Right atrium auricular region (tissue), 2 donors: ENCODE data around the gene FCRL4. TPM values are rescaled to one million over a fixed set of nuclear protein-coding genes. Genes with fewer than 3 reads are reported as not detected.
A peak's percentile ranks its signal among the peaks of the same experiment; 100 is the strongest.

ENCODE experiments used
- DNase-seq: peaks from one replicate; pipeline ENCODE4 v3.0.0-alpha.2; 2019; ENCODE audit warnings: low spot score
- H3K27ac ChIP-seq, 2 donors: fragments of 200-600 bp; sonication (generic); 1 replicate in 1 of 2; 2 replicates in 1 of 2; pipeline ENCODE4 v1.5.1; 2016 to 2019
- H3K27me3 ChIP-seq, 2 donors: fragments of 200-600 bp; sonication (generic); one replicate each; pipeline versions ENCODE4 v1.5.1 to v1.6.0; 2017 to 2019
- H3K36me3 ChIP-seq: fragments of 200-600 bp; sonication (generic); one replicate; pipeline ENCODE4 v1.5.1; 2016
- H3K4me1 ChIP-seq, 2 donors: fragments of 200-600 bp; sonication (generic); one replicate each; pipeline versions ENCODE4 v1.5.1 to v1.6.0; 2017 to 2019
- H3K4me3 ChIP-seq, 2 donors: fragments of 200-600 bp; sonication (generic); 1 replicate in 1 of 2; 2 replicates in 1 of 2; pipeline ENCODE4 v1.5.1; 2017 to 2019; ENCODE audit warnings: mild to moderate bottlenecking in 1 of 2, moderate library complexity in 1 of 2
- H3K9me3 ChIP-seq, 2 donors: fragments of 200-600 bp; sonication (generic); one replicate each; pipeline ENCODE4 v1.5.1; 2019
- total RNA-seq, 2 donors: library from RNA; depleted of rRNA; stranded (reverse); fragments of >200 nt; gene quantifications; one replicate each; pipeline ENCODE4 v1.1.0, GENCODE V29; 2016
- TF ChIP-seq, protein P1 (sequence below), 2 donors: fragments of 200-600 bp; sonication (generic); IDR thresholded peaks; one replicate each; pipeline ENCODE4 v1.5.1; 2019; ENCODE audit warnings: antibody characterized with exemption in 2 of 2

Gene FCRL4
- total RNA-seq, 2 donors from 2014 or later: not detected

DNA sequence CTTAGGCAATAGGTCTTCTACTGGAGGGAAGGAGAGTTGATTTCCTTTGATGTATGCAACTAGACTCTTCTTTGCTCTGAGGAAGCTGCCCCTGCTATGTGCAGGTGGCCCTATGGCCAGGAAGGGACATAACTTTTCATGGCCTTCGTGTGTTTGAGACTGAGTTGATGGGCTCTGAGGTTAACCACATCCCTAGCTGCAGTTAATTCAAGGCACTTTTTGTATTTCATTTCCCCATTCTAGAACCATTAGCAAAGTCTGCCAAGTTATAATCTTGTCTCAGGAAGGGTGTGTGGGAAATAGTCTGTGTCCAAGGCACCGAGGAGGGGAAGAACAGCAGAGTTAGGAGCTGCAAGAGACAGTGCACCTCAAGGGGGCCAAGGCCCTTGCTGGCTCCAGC, 2.5 kb downstream of the FCRL4 start:
- no peak for DNase-seq
- no peak overlapping the region for H3K27ac ChIP-seq
- H3K9me3 ChIP-seq: no peaks in the 10 kb centered on the region
- TF ChIP-seq, protein P1, sequence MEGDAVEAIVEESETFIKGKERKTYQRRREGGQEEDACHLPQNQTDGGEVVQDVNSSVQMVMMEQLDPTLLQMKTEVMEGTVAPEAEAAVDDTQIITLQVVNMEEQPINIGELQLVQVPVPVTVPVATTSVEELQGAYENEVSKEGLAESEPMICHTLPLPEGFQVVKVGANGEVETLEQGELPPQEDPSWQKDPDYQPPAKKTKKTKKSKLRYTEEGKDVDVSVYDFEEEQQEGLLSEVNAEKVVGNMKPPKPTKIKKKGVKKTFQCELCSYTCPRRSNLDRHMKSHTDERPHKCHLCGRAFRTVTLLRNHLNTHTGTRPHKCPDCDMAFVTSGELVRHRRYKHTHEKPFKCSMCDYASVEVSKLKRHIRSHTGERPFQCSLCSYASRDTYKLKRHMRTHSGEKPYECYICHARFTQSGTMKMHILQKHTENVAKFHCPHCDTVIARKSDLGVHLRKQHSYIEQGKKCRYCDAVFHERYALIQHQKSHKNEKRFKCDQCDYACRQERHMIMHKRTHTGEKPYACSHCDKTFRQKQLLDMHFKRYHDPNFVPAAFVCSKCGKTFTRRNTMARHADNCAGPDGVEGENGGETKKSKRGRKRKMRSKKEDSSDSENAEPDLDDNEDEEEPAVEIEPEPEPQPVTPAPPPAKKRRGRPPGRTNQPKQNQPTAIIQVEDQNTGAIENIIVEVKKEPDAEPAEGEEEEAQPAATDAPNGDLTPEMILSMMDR (IDR thresholded peaks at IDR 0.05): no peak
- no peaks in the 10 kb centered on the region for H3K4me1 ChIP-seq
- no peaks in the 10 kb centered on the region for H3K36me3 ChIP-seq
- no peak overlapping the region for H3K4me3 ChIP-seq
- no peaks in the 10 kb centered on the region for H3K27me3 ChIP-seq

DNA sequence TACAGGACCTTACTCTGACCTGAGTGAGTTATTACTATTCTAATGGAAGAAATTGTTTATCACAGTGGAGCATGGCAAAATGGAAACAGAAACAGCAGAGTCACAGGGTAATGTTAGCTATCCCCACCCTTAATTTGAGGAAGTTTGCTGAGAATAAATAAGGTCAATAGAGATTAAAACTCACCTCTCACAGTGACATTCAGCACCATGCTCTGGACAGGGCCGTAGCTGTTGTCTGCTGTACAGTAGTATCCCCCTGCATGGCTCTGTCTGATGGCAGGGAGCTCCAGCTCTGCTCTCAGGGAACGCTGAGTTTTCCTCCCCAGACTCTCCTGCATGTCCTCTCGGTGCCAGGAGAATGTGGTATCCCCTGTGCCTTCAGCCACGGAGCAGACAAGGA, 11.9 kb downstream of the FCRL4 start:
- H3K27me3 ChIP-seq: peaks cover 0 to 6% of the 10 kb centered on the region in 2 donors
- TF ChIP-seq, protein P1 (IDR thresholded peaks at IDR 0.05): no peak
- H3K4me1 ChIP-seq: no peaks in the 10 kb centered on the region
- DNase-seq: no peak
- H3K9me3 ChIP-seq: peaks cover 0 to 7% of the 10 kb centered on the region in 2 donors
- no peak overlapping the region for H3K27ac ChIP-seq
- H3K36me3 ChIP-seq: no peaks in the 10 kb centered on the region
- H3K4me3 ChIP-seq: no peak overlapping the region

DNA sequence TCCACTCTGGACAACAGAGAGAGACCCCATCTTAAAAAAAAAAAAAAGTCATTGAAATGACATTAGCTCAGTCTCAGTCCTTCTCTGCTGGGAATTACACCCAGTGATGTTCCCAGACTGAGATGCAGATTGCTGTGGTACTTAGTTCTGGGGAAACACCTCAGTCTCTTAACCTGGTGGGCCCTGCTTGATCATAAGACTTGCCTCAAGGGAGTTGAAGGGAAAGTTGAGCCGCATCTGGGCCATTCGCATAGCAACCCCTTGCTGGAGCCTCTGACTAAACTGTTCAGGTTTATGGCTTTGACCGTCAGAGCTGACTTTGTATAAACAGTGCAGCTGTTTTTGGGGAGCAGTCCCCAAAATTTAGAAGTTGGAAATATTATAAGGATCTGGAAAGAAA, 13.4 kb downstream of the FCRL4 start:
- no peak for DNase-seq
- H3K4me3 ChIP-seq: no peak overlapping the region
- H3K9me3 ChIP-seq: peaks cover 0 to 7% of the 10 kb centered on the region in 2 donors
- H3K27me3 ChIP-seq: peaks cover 0 to 6% of the 10 kb centered on the region in 2 donors
- TF ChIP-seq, protein P1 (IDR thresholded peaks at IDR 0.05): no peak
- no peak overlapping the region for H3K27ac ChIP-seq
- no peaks in the 10 kb centered on the region for H3K4me1 ChIP-seq
- H3K36me3 ChIP-seq: no peaks in the 10 kb centered on the region

DNA sequence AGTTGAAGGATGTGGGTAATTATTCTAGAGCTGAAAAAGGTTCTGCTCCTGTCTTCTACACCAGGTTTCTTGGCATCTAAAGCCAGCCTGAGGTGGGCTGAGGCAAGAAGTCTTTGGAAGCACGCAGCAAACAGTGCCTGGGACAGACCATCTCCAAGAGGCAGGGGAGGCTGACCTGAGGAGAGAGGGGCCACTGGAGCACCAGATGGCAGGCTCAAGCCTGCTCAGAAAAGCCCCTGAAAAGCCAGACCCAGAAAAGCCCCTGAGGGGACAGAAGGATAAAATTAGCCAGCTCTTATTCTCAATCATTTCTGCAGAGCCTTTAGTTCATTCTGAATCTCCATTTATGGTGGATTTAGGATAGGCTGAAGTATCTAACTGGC, 17.1 kb downstream of the FCRL4 start:
- no peaks in the 10 kb centered on the region for H3K36me3 ChIP-seq
- H3K4me3 ChIP-seq: no peak overlapping the region
- H3K9me3 ChIP-seq: peaks cover 0 to 7% of the 10 kb centered on the region in 2 donors
- H3K27ac ChIP-seq: no peak overlapping the region
- no peak for DNase-seq
- TF ChIP-seq, protein P1 (IDR thresholded peaks at IDR 0.05): no peak
- H3K4me1 ChIP-seq: no peaks in the 10 kb centered on the region
- H3K27me3 ChIP-seq: no peaks in the 10 kb centered on the region

DNA sequence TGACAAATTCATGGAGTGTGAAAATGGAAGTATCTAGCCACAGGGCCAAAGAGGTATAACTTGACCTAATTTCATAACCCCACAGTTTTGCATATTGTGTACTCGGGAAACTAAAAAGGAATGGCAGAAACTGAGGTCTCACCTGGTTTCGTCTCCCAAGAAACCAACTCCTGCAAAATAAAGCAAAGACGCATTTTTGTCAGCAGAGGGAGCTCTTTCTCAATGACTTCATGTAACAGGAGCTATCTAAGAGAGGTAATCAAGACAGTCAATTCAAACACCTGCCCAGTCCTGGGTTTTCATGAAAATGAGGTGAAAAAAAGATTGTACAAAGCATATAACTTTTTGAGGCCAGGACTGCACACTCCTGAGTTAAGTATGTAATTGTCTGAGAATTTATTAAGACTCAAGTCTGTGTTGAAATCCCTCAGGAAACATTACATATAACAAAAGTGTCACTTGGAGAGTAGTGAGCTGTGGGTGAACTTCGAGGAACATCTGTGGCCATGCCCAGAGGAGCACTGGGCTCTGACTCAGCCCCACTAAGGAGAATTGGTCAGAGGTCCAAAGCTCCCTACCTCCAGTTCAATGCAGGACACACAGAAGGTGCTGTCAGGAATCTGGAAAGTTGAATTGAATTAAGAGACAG, 17.6 kb downstream of the FCRL4 start:
- H3K36me3 ChIP-seq: no peaks in the 10 kb centered on the region
- DNase-seq: no peak
- H3K27me3 ChIP-seq: no peaks in the 10 kb centered on the region
- TF ChIP-seq, protein P1 (IDR thresholded peaks at IDR 0.05): peak; percentile 56 to 79
- H3K27ac ChIP-seq: no peak overlapping the region
- H3K4me1 ChIP-seq: no peaks in the 10 kb centered on the region
- no peak overlapping the region for H3K4me3 ChIP-seq
- peaks cover 0 to 7% of the 10 kb centered on the region in 2 donors for H3K9me3 ChIP-seq

DNA sequence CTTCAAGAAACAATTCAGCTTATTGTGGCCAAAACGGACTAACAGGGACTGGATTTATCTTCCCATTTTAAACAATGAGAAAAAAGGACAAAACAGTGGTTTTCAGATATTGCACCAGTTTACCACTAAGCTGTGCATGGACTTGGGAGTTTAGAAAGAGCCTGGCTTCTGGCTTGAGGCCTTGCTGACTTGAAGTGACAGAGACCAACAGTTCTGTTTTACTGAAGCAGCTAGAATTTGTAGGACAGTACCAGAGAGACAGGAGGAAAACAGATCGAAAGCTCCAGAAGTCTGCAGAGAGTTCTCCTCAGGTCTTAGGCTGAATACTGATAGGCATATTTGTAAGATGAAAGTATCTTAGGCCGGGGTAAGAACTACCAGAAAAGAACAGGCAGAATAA, 20.5 kb downstream of the FCRL4 start:
- Histone ChIP-seq H3K4me1 (no peaks in the 10 kb centered on the region), H3K9me3 (no peaks in the 10 kb centered on the region), H3K27ac (no peak overlapping the region), H3K4me3 (no peak overlapping the region), H3K36me3 (no peaks in the 10 kb centered on the region), H3K27me3 (no peaks in the 10 kb centered on the region)
- DNase-seq: no peak
- TF ChIP-seq, protein P1 (IDR thresholded peaks at IDR 0.05): no peak
